ENCODE results near the gene HIC2. TPM values are rescaled to one million over a fixed set of nuclear protein-coding genes. Genes with fewer than 3 reads are reported as not detected.
"Not testable (repeated sequence)": the region's sequence is repeated elsewhere in the genome, so short reads cannot be mapped to it uniquely, and the experiment has no call there.

The HIC2 gene
- polyA plus RNA-seq, 1 experiment, result 0.93 TPM

DNA sequence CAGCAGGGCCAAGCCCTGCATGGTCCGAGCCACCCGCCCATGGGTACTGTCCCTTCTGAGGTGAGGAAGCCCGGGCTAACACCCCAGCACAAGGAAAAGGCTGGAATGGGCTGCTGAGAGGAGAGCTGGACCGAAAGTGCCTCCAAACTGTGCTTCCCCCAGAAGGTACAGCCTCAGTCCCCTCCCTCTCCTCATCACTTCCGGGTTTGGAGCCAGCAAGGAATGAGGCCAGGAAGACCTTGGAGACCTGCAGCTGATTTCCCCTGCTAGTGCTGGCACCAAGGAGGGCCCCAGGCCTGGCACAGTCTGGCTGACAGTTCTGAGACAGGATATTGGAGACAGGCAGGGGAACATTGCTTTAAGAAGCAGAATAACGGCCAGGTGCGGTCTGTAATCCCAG, 81.3 kb downstream of the HIC2 start:
- H3K27me3 ChIP-seq (ENCODE audit: control insufficient read depth, insufficient read depth, low read length); H3K27ac ChIP-seq (ENCODE audit: low read depth, low read length); POLR2A ChIA-PET; CTCF ChIA-PET; H3K9me3 ChIP-seq (ENCODE audit: control insufficient read depth, insufficient read depth, low read length); DNase-seq (ENCODE audit: low read depth, low spot score); H3K4me3 ChIP-seq (ENCODE audit: low read depth, low read length): not testable (repeated sequence)

DNA sequence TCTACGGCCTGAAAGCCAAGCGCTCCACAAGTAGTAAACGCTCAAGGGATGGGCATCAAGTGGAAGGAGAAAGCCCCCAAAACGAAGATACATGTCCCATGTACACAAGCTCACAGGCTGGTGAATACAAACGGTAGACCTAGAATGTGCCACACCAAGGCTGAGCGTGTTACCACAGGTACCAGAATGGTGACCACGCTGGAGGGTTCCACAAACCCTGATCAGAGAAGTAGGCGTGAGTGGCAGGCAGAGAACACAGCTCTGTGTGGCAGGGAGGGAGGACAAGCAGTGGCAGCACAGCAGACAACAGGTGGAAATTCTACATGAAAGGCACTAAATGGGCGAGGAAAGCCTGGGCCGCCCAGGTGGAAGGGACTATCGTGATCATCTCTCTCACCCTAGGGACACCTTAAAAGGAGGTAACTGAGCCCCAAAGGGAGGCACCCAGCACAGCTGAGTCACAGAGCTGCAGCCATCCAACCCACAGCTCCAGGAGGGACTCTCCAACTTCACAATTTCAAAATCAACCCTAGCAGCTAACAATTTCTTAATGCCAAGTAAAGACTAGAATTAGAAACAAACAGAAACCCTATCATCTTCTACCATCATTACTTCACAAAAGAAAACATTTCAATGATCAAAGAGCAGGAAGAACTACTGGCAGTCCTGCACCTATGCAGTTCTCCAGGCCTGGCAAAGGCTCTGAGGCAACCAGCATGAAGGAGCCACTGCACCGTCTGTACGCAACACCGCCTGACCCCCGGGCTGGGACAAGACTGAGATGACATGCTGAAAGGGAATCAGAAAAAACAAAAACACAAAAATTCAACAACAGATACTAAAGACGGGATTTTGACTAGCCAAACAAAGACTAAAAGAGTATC, 82.7 kb downstream of the HIC2 start:
- H3K27me3 ChIP-seq (ENCODE audit: control insufficient read depth, insufficient read depth, low read length); H3K27ac ChIP-seq (ENCODE audit: low read depth, low read length); CTCF ChIA-PET; H3K9me3 ChIP-seq (ENCODE audit: control insufficient read depth, insufficient read depth, low read length); DNase-seq (ENCODE audit: low read depth, low spot score); H3K4me3 ChIP-seq (ENCODE audit: low read depth, low read length); POLR2A ChIA-PET: not testable (repeated sequence)

Small RNAs within 50 kb of the gene (small RNA-seq; reads per million reads assigned to genes)
- gene RF00492 (ENCODE audit: insufficient read length, low read depth) (not detected), gene RN7SKP63 (ENCODE audit: insufficient read length, low read depth) (not detected)

Other genes with a start within 250 kb of the HIC2 start
- gene RIMBP3B, start 33.6 kb upstream of the HIC2 start, polyA plus RNA-seq (2011; rRNA removed), result 0.09 and 0.14 TPM in 2 replicates
- 0.58 and 0.82 TPM in 2 replicates for gene TMEM191C, start 50.0 kb downstream of the HIC2 start, polyA plus RNA-seq (2011; rRNA removed)
- not detected in 2 replicates for gene RIMBP3C, start 134.1 kb downstream of the HIC2 start, polyA plus RNA-seq (2011; rRNA removed)
- 72.7 and 77.2 TPM in 2 replicates for gene UBE2L3, start 150.3 kb downstream of the HIC2 start, polyA plus RNA-seq (2011; rRNA removed)
- gene YDJC, start 212.7 kb downstream of the HIC2 start, polyA plus RNA-seq (2011; rRNA removed), result 9.0 and 12.2 TPM in 2 replicates
- 0.06 and 0.16 TPM in 2 replicates for gene CCDC116, start 215.4 kb downstream of the HIC2 start, polyA plus RNA-seq (2011; rRNA removed)
- 12.6 and 17.8 TPM in 2 replicates for gene SDF2L1, start 224.9 kb downstream of the HIC2 start, polyA plus RNA-seq (2011; rRNA removed)
- gene PPIL2, start 248.6 kb downstream of the HIC2 start, polyA plus RNA-seq (2011; rRNA removed), result 40.6 and 48.6 TPM in 2 replicates

Data from AG04450 (cell line).